ENCODE results near the gene AGBL4.

DNA sequence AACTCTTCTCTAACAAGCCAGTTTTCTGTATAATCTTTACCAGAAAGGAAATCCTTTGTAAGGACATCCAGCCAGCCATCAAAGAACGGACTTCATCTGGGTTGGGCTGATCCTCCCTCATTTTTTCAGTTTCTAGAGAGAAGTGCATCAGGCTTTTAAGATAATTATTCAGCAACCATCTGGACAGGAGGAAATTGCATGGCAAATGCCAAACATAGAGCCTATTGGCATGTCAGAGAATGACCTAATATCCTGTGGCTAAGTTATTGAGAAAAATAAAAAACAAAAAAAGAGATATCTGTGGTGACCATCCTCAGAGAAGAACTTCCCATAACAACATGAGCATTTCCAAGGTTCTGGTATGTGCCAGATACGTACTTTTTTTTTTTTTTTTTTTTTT is 1172.1 kb downstream of the AGBL4 start:
- TF ChIP-seq, protein P1, sequence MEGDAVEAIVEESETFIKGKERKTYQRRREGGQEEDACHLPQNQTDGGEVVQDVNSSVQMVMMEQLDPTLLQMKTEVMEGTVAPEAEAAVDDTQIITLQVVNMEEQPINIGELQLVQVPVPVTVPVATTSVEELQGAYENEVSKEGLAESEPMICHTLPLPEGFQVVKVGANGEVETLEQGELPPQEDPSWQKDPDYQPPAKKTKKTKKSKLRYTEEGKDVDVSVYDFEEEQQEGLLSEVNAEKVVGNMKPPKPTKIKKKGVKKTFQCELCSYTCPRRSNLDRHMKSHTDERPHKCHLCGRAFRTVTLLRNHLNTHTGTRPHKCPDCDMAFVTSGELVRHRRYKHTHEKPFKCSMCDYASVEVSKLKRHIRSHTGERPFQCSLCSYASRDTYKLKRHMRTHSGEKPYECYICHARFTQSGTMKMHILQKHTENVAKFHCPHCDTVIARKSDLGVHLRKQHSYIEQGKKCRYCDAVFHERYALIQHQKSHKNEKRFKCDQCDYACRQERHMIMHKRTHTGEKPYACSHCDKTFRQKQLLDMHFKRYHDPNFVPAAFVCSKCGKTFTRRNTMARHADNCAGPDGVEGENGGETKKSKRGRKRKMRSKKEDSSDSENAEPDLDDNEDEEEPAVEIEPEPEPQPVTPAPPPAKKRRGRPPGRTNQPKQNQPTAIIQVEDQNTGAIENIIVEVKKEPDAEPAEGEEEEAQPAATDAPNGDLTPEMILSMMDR (conservative IDR thresholded peaks at IDR 0.05; ENCODE audit: low read depth, low read length), result no peak
- TF ChIP-seq SMC3 (IDR thresholded peaks at IDR 0.05; ENCODE audit: low read depth, low read length), result no peak
- TF ChIP-seq MXI1 (IDR thresholded peaks at IDR 0.05; ENCODE audit: borderline replicate concordance, low read depth, low read length), result no peak
- TF ChIP-seq RAD21 (IDR thresholded peaks at IDR 0.05; ENCODE audit: low read length), result no peak
